Right forelimb (tissue), 1 donor: ENCODE measurements around the gene C20orf173.
"Not testable (repeated sequence)": the region's sequence is repeated elsewhere in the genome, so short reads cannot be mapped to it uniquely, and the experiment has no call there.

ENCODE experiments used
- DNase-seq: peaks from one replicate; pipeline ENCODE4 v3.0.0-alpha.2; 2018

The C20orf173 gene

DNA sequence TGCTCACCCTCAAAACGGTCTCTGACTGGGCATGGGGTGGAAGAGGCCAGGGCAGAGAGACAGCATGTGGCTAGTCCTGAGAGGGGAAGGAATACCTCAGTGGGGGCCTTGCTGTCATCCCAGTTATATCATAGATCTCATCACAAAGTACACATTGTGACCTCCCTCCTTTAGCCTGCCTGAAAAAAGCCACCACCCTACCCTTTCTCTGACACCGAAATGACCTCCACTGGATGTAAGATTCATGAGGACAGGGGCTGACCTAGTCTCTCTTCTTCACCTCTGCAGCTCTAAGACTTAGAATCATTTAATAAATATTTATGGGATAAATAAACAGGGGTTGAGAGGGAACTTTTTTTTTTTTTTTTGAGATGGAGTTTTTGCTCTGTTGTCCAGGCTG is at the start of gene C20orf173:
TSS of gene C20orf173 (minus strand) at position 101 of the 400 bp plus-strand sequence. CDS start 279 bp downstream, outside the sequence.
- DNase-seq = no peak

- no peak for DNase-seq
Measured at GRCh38 chr20:35579196-35579595, 49.7 kb upstream of the C20orf173 start.

GRCh38 chr20:35578469-35578868 is 49.0 kb upstream of the C20orf173 start:
- no peak for DNase-seq

DNA sequence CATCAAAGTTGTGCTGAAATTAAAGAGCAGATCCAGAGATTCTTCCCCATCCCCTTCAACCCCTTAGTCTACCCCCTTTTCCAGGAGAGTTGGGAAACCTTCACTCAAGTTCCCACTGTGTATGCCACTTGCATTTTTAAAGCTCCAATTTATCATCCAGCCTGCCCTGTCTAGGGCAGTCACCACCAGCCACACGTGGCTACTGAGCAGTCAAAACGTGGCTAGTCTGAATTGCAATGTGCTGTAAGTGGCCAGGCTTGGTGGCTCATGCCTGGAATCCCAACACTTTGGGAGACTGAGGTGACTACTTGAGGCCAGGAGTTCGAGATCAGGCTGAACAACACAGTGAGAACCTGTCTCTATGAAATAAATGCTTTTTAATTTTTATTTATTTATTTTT is 47.4 kb upstream of the C20orf173 start:
- no peak for DNase-seq

DNA sequence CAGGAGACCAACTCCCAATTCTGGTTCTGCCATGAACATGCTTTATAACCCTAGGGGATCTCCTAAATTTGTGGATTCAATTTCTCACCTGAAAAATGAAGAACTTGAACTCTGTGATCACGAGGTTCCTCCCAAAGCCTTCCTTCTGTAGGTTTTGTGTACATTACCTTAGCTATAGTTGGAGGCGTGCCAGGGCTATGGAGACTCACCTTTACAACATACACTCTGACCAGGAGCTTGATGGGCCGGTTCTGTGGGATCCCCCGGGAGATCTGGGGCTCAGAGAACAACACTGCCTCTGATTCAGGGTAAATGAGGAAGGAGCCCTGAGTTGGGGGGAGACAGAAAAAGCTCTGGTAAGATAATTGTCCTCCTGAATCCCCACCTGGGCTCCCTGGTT is 46.5 kb upstream of the C20orf173 start:
- no peak for DNase-seq

- no peak for DNase-seq
Measured at GRCh38 chr20:35572838-35573237, 43.4 kb upstream of the C20orf173 start.

DNA sequence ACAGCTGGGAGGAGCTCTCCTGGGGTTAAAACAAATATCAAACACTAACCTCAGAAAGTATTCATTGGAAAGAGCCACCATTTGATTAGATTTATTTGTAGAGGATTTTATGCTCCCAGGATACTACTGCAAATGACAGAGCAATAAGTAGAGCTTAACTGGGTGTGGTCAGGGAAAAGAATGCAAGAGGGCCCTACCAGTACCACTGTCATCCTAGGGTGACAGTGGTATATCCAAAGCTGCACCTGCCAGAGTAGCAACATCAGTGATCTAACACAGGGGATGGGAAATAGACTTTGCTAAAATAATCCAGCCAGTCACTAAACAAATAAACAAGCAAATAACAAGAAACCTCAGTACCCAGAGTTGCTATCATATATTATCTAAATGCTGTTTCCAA is 42.1 kb upstream of the C20orf173 start:
- DNase-seq = no peak

- no peak for DNase-seq
Measured at GRCh38 chr20:35568645-35569044, 39.2 kb upstream of the C20orf173 start.

GRCh38 chr20:35564905-35565304 is 35.5 kb upstream of the C20orf173 start:
- DNase-seq = no peak

DNA sequence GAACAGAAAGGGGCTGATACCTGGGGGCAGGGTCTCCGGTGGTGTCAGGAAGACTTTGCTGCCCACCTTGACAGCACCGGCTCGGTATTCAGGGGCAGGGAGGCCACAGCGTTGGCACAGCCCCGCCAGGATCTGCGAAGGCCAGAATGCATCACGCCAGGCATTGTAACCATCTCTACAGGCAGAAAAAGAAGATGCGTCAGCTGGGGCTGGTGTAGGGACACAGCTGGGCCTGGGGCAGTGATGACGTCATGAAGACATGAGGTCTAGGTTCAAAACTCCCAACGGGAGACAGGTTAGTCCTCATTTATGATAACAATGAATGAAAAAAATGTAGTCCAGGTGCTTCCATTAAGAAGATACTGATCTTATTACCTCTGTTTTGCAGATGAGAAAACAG is 34.4 kb upstream of the C20orf173 start:
- no peak for DNase-seq

- DNase-seq = no peak
Measured at GRCh38 chr20:35562541-35563110, 33.2 kb upstream of the C20orf173 start.

DNA sequence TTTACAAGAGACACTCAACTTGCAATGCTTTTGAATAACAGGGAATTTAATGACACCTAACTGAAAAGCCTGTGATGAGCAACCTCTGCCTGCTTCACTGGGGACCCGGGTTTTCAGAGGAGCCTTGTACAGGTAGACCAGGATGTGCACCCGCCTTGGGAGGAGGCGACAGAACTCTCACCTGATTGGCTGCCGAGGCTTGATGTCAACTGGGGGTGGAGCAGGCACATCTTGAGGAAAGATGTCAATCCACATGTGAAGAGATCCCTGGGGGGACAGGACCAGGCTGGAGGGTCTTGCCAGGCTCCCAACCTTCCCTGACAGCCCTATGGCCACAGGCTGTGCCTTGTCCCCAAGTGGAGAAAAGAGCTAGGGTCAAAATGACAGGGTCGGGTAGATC is 32.2 kb upstream of the C20orf173 start:
- no peak for DNase-seq

GRCh38 chr20:35561268-35561667 is 31.8 kb upstream of the C20orf173 start:
- DNase-seq = no peak

DNA sequence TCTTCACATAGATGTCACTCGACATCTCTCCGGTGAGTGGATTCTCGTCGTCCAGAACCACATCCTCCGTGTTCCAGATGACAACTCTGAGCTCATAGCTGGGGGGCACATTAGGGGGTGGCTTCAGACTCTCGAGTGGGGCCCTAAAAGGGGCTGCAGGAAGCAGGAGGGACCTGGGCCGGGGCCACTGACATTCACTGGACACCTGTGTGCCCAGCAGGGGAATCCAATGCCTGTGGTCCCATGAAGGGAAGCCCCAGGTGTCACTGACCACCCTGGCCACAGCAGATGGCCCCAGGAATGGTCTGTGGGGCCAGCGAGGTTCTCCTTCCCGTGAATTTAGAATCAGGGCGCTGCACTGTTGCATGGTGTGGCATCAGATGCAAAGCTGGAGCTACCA is 31.1 kb upstream of the C20orf173 start:
- DNase-seq = no peak

- DNase-seq = no peak
Measured at GRCh38 chr20:35560105-35560511, 30.7 kb upstream of the C20orf173 start.

DNA sequence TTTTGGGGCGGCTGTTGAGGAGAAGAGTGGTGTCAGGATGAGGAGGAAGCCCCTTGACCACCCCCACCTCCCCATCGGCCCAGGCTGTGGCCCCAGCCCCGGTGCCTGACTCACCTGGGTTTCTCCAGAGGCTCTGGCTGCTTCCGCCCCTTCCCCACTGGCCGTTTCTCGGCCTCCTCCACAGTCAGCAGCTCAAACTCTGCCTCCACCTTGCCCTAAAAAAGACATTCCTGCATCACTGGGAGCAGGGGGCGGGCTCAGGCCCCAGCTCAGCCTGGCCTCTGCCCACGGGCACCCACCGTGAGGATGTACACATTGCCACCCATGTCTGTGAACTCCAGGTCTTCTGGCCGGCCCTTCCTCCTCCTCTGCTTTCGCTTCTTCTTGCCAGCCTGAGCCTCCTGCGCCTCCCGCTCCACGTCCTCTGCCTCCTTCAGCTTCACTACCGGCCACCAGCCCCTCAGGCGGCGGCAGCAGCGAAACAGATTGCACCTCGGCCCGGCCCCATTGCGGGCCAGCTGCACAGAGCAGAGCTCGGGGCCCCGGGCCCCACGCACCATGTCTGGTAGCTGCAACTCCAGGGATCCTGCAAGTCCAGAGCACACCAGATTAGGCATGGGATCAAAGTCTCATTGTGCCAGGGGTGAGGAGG is 29.7 kb upstream of the C20orf173 start:
- DNase-seq = no peak

DNA sequence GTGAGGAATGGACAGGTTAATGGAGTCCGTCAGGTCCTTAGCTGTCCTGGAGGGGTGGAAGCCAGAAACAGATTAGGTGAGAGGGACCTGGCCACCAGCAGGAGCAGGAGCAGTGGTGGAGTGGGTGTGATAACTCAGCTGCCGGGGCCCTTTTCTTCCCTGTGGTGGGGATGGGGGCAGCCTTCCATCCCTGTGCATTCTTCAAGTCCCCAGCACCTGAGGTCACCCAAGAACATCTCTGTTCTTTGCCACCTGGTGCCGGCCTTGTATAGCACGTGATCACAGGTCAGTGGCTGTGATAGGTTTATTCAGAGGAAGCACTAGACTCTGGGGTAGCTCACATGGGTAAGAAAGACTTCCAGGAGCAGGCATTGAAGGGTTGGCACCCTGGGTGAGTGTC is 29.0 kb upstream of the C20orf173 start:
- no peak for DNase-seq

DNA sequence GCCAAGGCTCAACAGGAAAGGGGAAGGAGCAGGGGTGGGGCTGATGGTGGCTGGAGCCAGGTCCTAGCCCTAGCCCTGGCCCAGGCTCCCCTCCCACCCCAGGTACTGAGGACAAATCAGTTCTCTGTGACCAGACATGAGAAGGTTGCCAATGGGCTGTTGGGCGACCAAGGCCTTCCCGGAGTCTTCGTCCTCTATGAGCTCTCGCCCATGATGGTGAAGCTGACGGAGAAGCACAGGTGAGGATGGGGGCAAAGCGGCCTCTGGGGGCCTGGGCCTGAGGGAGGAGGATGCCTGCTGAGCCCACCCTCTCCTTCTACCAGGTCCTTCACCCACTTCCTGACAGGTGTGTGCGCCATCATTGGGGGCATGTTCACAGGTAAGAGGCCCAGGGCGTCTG is 27.4 kb upstream of the C20orf173 start:
- no peak for DNase-seq

- no peak for DNase-seq
Measured at GRCh38 chr20:35555951-35556645, 26.6 kb upstream of the C20orf173 start.

DNA sequence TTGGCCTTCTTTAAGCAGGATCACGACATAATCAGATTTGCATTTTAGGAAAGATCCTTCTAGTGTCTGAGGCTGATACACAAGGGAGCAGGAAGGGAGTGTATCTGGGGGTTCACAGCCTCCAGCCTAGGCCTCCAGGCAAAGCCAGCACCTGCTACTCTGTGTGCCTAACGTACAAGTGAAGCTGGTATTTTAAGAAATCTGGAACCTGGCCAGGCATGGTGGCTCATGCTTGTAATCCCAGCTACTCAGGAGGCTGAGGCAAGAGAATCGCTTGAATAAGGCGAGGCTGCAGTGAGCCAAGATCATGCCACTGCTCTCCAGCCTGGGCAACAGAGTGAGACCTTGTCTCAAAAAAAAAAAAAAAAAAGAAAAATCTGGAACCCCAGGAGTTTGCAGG is 26.0 kb upstream of the C20orf173 start:
- DNase-seq = not testable (repeated sequence)

DNA sequence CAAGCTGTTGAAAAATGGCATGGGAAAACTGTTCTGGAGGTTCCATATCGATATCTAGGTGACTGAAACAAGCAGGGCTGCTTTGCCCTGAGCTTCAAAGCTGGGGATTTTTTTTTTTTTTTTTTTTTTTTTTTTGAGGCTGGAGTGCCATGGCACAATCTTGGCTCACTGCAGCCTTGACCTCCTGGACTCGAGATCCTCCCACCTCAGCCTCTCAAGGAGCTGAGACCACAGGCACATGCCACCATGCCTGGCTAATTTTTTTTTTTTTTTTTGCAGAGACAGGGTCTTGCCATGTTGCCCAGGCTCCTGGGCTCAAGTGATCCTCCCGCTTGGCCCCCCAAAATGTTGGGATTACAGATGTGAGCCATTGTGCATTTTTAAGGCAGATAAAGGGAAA is 23.5 kb upstream of the C20orf173 start:
- no peak for DNase-seq

- no peak for DNase-seq
Measured at GRCh38 chr20:35551503-35551902, 22.1 kb upstream of the C20orf173 start.

GRCh38 chr20:35547329-35547728 is 17.9 kb upstream of the C20orf173 start:
- DNase-seq = no peak

- DNase-seq = no peak
Measured at GRCh38 chr20:35546127-35546526, 16.7 kb upstream of the C20orf173 start.
